HK-2 (cell line): Measurements from ENCODE around the gene RILPL2.
"Not testable (repeated sequence)": the region's sequence is repeated elsewhere in the genome, so short reads cannot be mapped to it uniquely, and the experiment has no call there.

Experiments used
- DNase-seq: peaks from one replicate; pipeline ENCODE4 v3.0.0-alpha.2; 2018; ENCODE audit not compliant: unreplicated experiment

Gene RILPL2

GRCh38 chr12:123449856-123450255 lies 13.4 kb upstream of the RILPL2 start:
- no peak for DNase-seq

- no peak for DNase-seq
Observed at GRCh38 chr12:123449249-123449733, 12.8 kb upstream of the RILPL2 start.

- no peak for DNase-seq
Observed at GRCh38 chr12:123446333-123446713, 9.8 kb upstream of the RILPL2 start.

GRCh38 chr12:123445388-123446332 lies 9.2 kb upstream of the RILPL2 start:
- no peak for DNase-seq

- DNase-seq = no peak
Observed at GRCh38 chr12:123444092-123445026, 7.9 kb upstream of the RILPL2 start.

GRCh38 chr12:123442774-123443173 lies 6.3 kb upstream of the RILPL2 start:
- no peak for DNase-seq

GRCh38 chr12:123441523-123442164 lies 5.2 kb upstream of the RILPL2 start:
- no peak for DNase-seq

GRCh38 chr12:123435636-123436016 lies 858 bp downstream of the RILPL2 start:
- no peak for DNase-seq

- DNase-seq = no peak
Observed at GRCh38 chr12:123433615-123434014, 2.9 kb downstream of the RILPL2 start.

- DNase-seq = not testable (repeated sequence)
Observed at GRCh38 chr12:123431951-123432817, 4.3 kb downstream of the RILPL2 start.

- not testable (repeated sequence) for DNase-seq
Observed at GRCh38 chr12:123429101-123429500, 7.4 kb downstream of the RILPL2 start.

GRCh38 chr12:123428591-123428990 lies 7.9 kb downstream of the RILPL2 start:
- no peak for DNase-seq

GRCh38 chr12:123427036-123427769 lies 9.3 kb downstream of the RILPL2 start:
- DNase-seq = no peak

- no peak for DNase-seq
Observed at GRCh38 chr12:123421314-123421713, 15.2 kb downstream of the RILPL2 start.

- DNase-seq = no peak
Observed at GRCh38 chr12:123410041-123410412, 26.5 kb downstream of the RILPL2 start.

- not testable (repeated sequence) for DNase-seq
Observed at GRCh38 chr12:123409284-123410040, 27.0 kb downstream of the RILPL2 start.

GRCh38 chr12:123408619-123409018 lies 27.9 kb downstream of the RILPL2 start:
- not testable (repeated sequence) for DNase-seq

- not testable (repeated sequence) for DNase-seq
Observed at GRCh38 chr12:123407934-123408333, 28.6 kb downstream of the RILPL2 start.

- not testable (repeated sequence) for DNase-seq
Observed at GRCh38 chr12:123407269-123407668, 29.2 kb downstream of the RILPL2 start.
